ENCODE measurements around the gene CELSR2.
"Not testable (repeated sequence)": the region's sequence is repeated elsewhere in the genome, so short reads cannot be mapped to it uniquely, and the experiment has no call there.

DNA sequence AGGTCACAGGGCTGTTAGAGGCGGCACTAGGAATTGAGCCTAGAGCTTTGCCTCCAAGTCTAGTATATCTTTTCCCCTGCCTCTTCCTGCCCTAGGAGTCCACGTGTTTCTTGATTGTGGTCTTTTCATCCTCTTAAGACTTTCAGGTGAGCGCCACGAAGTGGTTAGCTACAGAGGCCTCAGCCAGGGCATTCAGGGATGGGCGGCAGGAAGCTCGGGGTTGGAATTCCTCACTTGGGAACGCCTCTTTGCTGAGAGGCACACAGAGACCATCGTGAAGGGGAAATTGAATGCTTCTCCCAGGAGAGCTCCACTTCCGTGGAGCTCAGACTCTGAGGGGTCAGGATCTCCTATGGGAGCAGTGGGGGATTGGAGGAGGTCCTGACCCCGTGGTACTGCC lies 56.7 kb downstream of the CELSR2 start:
- not testable (repeated sequence) for TF ChIP-seq USF2 (IDR thresholded peaks at IDR 0.05); NR3C1 (IDR thresholded peaks at IDR 0.05); CHD4 (IDR thresholded peaks at IDR 0.05; ENCODE audit: borderline replicate concordance); RAD21 (conservative IDR thresholded peaks at IDR 0.05 in 1 of 2, IDR thresholded peaks at IDR 0.05 in 1 of 2); POLR2A (IDR thresholded peaks at IDR 0.05; ENCODE audit: low read length); CTCF (IDR thresholded peaks at IDR 0.05); BCL3 (IDR thresholded peaks at IDR 0.05); CHD2 (IDR thresholded peaks at IDR 0.05; ENCODE audit: low read length, partially characterized antibody)
- TF ChIP-seq, protein P1, sequence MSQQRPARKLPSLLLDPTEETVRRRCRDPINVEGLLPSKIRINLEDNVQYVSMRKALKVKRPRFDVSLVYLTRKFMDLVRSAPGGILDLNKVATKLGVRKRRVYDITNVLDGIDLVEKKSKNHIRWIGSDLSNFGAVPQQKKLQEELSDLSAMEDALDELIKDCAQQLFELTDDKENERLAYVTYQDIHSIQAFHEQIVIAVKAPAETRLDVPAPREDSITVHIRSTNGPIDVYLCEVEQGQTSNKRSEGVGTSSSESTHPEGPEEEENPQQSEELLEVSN (IDR thresholded peaks at IDR 0.05; ENCODE audit: borderline replicate concordance, low read depth): not testable (repeated sequence)

Data from A549 (cell line).